HepG2 (cell line): Measurements from ENCODE around the gene APOC4. TPM values are rescaled to one million over a fixed set of nuclear protein-coding genes. Genes with fewer than 3 reads are reported as not detected.

ENCODE experiments used
- CC2D1A ChIP-seq: sonication (generic); formaldehyde crosslinking; IDR thresholded peaks from 2 replicates; pipeline ENCODE4 v1.8.1; 2023; ENCODE audit warnings: mild to moderate bottlenecking, missing genetic modification reagents
- DPF2 ChIP-seq: sonication (generic); formaldehyde crosslinking; IDR thresholded peaks from 2 replicates; pipeline ENCODE4 v1.4.0; 2020; ENCODE audit warnings: mild to moderate bottlenecking, low read depth, missing genetic modification reagents, borderline replicate concordance
- E2F1 ChIP-seq: sonication (generic); formaldehyde crosslinking; IDR thresholded peaks from 2 replicates; pipeline ENCODE4 v1.5.0; 2020; ENCODE audit warnings: missing genetic modification reagents
- FOXJ3 ChIP-seq: sonication (generic); formaldehyde crosslinking; IDR thresholded peaks from 2 replicates; pipeline ENCODE4 v1.4.0; 2020; ENCODE audit warnings: missing genetic modification reagents, mild to moderate bottlenecking, borderline replicate concordance
- HDAC1 ChIP-seq: sonication (generic); formaldehyde crosslinking; IDR thresholded peaks from 2 replicates; pipeline ENCODE4 v1.5.1; 2020; ENCODE audit warnings: mild to moderate bottlenecking, missing genetic modification reagents
- MXD3 ChIP-seq: IDR thresholded peaks from 2 replicates; pipeline ENCODE4 v1.6.1; 2016; ENCODE audit warnings: mild to moderate bottlenecking, missing biosample characterization, missing genetic modification reagents
- MYPOP ChIP-seq: sonication (generic); formaldehyde crosslinking; IDR thresholded peaks from 2 replicates; pipeline ENCODE4 v1.8.1; 2023; ENCODE audit warnings: mild to moderate bottlenecking, moderate library complexity, missing genetic modification reagents
- POLR2G ChIP-seq: fragments of 200-400 bp; formaldehyde crosslinking; IDR thresholded peaks from 2 replicates; pipeline ENCODE4 v1.6.1; 2018; ENCODE audit warnings: mild to moderate bottlenecking, low read depth, low read length, moderate library complexity
- RELA ChIP-seq: sonication (generic); formaldehyde crosslinking; IDR thresholded peaks from 2 replicates; pipeline ENCODE4 v1.4.0; 2020; ENCODE audit warnings: missing genetic modification reagents
- SUZ12 ChIP-seq: fragments of 150-350 bp; IDR thresholded peaks from 2 replicates; pipeline ENCODE4 v1.6.1; 2014; ENCODE audit warnings: low read depth, low read length
- YY1 ChIP-seq: IDR thresholded peaks from 2 replicates; pipeline ENCODE4 v1.6.1; 2011; ENCODE audit warnings: low read length, low read depth, moderate library complexity, mild to moderate bottlenecking; ENCODE audit not compliant: insufficient read depth, insufficient replicate concordance
- ZFP82 ChIP-seq: sonication (generic); formaldehyde crosslinking; IDR thresholded peaks from 2 replicates; pipeline ENCODE4 v1.5.1; 2020; ENCODE audit warnings: mild to moderate bottlenecking, missing genetic modification reagents, borderline replicate concordance
- ZNF142 ChIP-seq: sonication (generic); formaldehyde crosslinking; IDR thresholded peaks from 2 replicates; pipeline ENCODE4 v1.4.0; 2020; ENCODE audit warnings: missing genetic modification reagents
- ZNF160 ChIP-seq: sonication (generic); formaldehyde crosslinking; IDR thresholded peaks from 2 replicates; pipeline ENCODE4 v1.8.0; 2022; ENCODE audit warnings: mild to moderate bottlenecking, inconsistent platforms, missing genetic modification reagents
- ZNF234 ChIP-seq: sonication (generic); formaldehyde crosslinking; conservative IDR thresholded peaks from 2 replicates; pipeline ENCODE4 v1.5.1; 2020; ENCODE audit warnings: mild to moderate bottlenecking, missing genetic modification reagents
- ZNF282 ChIP-seq: fragments of 450-650 bp; IDR thresholded peaks from 2 replicates; pipeline ENCODE4 v1.6.1; 2018; ENCODE audit not compliant: partially characterized antibody
- ZNF501 ChIP-seq: sonication (generic); formaldehyde crosslinking; IDR thresholded peaks from 2 replicates; pipeline ENCODE4 v1.5.1; 2020; ENCODE audit warnings: mild to moderate bottlenecking, moderate library complexity, missing genetic modification reagents
- ZNF766 ChIP-seq: sonication (generic); formaldehyde crosslinking; IDR thresholded peaks from 2 replicates; pipeline ENCODE4 v1.5.0; 2020; ENCODE audit warnings: missing genetic modification reagents, borderline replicate concordance
- ZNF770 ChIP-seq: sonication (generic); formaldehyde crosslinking; IDR thresholded peaks from 2 replicates; pipeline ENCODE4 v1.5.0; 2020; ENCODE audit warnings: mild to moderate bottlenecking, missing genetic modification reagents
- polyA plus RNA-seq, 8 experiments: library from polyadenylated mRNA; depleted of rRNA in 3 of 8; stranded (reverse) in 7 of 8; unstranded in 1 of 8; fragments of >200 nt; fragmentation: Illumina TruSeq in 4 of 8; extraction: Trizol in 4 of 8; gene quantifications; 2 replicates each; pipeline versions ENCODE4 v1.2.1 to v1.2.3, GENCODE V29; 2011 to 2016; ENCODE audit warnings: low read depth in 4 of 8, missing spikeins in 1 of 8, mixed read lengths in 1 of 8; ENCODE audit not compliant: insufficient read depth in 1 of 8
- total RNA-seq, 5 experiments: library from RNA; depleted of rRNA; stranded (reverse); fragments of >200 nt; fragmentation: Illumina TruSeq; extraction: Trizol; gene quantifications; 2 replicates each; pipeline ENCODE4 v1.2.3, GENCODE V29; 2016; ENCODE audit warnings: low read depth in 1 of 5

The APOC4 gene
- total and polyA plus RNA-seq, 2 of the 13 experiments (the other 11 are each of a cell fraction or from before 2014, with no cell fraction given) = 0.46 TPM; not detected in 1

GRCh38 chr19:44909775-44910174 lies 32.3 kb upstream of the APOC4 start (continued):
- TF ChIP-seq ZNF142 = no peak
- TF ChIP-seq YY1 = peak; percentile 15
- TF ChIP-seq CC2D1A = no peak
- no peak for TF ChIP-seq ZNF501 (CRISPR knock-in tag)
- TF ChIP-seq ZNF160 = no peak
- TF ChIP-seq MYPOP (CRISPR knock-in tag) = no peak
- TF ChIP-seq FOXJ3 = no peak
- no peak for TF ChIP-seq E2F1
- no peak for TF ChIP-seq MXD3 (CRISPR knock-in tag)
- TF ChIP-seq ZNF234 = no peak
- TF ChIP-seq RELA (CRISPR knock-in tag) = no peak
- TF ChIP-seq ZNF766 (CRISPR knock-in tag) = no peak
- peak; percentile 71 for TF ChIP-seq ZNF770 (CRISPR knock-in tag)
- no peak for TF ChIP-seq ZFP82 (CRISPR knock-in tag)
- no peak for TF ChIP-seq SUZ12
- peak; percentile 45; the same call in 1 of the 2 replicates for TF ChIP-seq POLR2G
- no peak for TF ChIP-seq HDAC1 (CRISPR knock-in tag)
- no peak for TF ChIP-seq ZNF282
- TF ChIP-seq DPF2 = no peak
